Measurements from ENCODE around the gene GADD45A.

GADD45A gene

DNA sequence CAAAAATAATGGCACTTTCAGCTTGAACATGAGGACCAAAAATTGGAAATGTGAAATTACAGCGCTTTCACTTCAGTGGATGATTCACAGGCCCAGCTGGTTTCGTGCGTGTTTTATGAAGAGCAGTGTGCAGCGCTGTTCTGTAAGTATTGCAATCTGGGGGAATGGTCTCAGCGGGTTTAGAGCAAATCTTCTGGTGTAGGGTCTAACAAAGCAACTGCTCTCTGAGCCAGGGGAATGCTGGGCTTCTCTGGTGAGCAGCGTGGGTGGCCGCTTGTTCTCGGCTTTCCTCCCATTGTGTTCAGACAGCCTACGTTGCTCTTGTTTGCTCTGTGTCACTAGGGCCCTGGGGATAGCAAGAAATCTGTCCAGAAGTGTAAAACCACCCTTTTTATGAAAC, 42.4 kb upstream of the GADD45A start:
- Histone ChIP-seq H3K27me3 (ENCODE audit: insufficient read depth, low read length, poor library complexity, severe bottlenecking) (peaks cover 4% of the 10 kb centered on the region), H3K36me3 (ENCODE audit: insufficient read depth, low read length) (no peaks in the 10 kb centered on the region), H3K9ac (ENCODE audit: low read depth, low read length, poor library complexity, severe bottlenecking) (no peak overlapping the region), H3K79me2 (ENCODE audit: insufficient read depth, low read length) (no peaks in the 10 kb centered on the region), H3K4me1 (ENCODE audit: insufficient read depth, low read length, poor library complexity, severe bottlenecking) (no peaks in the 10 kb centered on the region), H3K4me2 (ENCODE audit: low read depth, low read length, poor library complexity, severe bottlenecking) (no peak overlapping the region), H2AFZ (ENCODE audit: low read length) (no peak overlapping the region), H3K4me3 (ENCODE audit: low read length, poor library complexity, severe bottlenecking) (no peak overlapping the region), H3K9me3 (ENCODE audit: insufficient read depth, low read depth, low read length) (no peaks in the 10 kb centered on the region), H3K9me2 (replicated peaks; ENCODE audit: low read depth, low read length) (no peaks in the 10 kb centered on the region), H4K20me1 (ENCODE audit: insufficient read depth, low read length, poor library complexity, severe bottlenecking) (no peaks in the 10 kb centered on the region), H3F3A (ENCODE audit: low read depth) (no peaks in the 10 kb centered on the region)
- no peak for TF ChIP-seq EZH2phosphoT487 (IDR thresholded peaks at IDR 0.05; ENCODE audit: borderline replicate concordance)
- TF ChIP-seq, protein P1, sequence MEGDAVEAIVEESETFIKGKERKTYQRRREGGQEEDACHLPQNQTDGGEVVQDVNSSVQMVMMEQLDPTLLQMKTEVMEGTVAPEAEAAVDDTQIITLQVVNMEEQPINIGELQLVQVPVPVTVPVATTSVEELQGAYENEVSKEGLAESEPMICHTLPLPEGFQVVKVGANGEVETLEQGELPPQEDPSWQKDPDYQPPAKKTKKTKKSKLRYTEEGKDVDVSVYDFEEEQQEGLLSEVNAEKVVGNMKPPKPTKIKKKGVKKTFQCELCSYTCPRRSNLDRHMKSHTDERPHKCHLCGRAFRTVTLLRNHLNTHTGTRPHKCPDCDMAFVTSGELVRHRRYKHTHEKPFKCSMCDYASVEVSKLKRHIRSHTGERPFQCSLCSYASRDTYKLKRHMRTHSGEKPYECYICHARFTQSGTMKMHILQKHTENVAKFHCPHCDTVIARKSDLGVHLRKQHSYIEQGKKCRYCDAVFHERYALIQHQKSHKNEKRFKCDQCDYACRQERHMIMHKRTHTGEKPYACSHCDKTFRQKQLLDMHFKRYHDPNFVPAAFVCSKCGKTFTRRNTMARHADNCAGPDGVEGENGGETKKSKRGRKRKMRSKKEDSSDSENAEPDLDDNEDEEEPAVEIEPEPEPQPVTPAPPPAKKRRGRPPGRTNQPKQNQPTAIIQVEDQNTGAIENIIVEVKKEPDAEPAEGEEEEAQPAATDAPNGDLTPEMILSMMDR (conservative IDR thresholded peaks at IDR 0.05; ENCODE audit: low read length) = no peak

DNA sequence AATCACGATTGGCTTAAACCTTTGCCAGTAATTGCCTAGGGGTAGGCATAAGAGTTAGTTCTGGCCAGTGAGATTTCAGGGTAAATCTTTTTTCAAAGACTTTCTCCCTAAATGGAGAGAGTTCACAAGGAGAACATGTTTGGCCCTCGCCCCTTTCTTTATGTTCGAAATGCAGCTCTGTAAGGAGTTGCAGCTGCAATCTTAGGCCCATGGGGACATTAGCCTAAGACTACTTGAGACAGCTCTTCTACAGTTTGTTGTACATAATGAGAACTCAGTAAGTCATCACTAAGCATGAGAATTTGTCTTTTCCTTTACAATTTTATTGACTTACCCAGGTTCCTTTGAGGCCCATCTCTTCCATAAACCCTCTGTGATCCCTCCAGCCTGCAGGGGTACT, 40.4 kb upstream of the GADD45A start:
- Histone ChIP-seq H3K79me2 (ENCODE audit: insufficient read depth, low read length) (no peaks in the 10 kb centered on the region), H3K4me3 (ENCODE audit: low read length, poor library complexity, severe bottlenecking) (no peak overlapping the region), H3K9ac (ENCODE audit: low read depth, low read length, poor library complexity, severe bottlenecking) (no peak overlapping the region), H2AFZ (ENCODE audit: low read length) (no peak overlapping the region), H3K4me2 (ENCODE audit: low read depth, low read length, poor library complexity, severe bottlenecking) (no peak overlapping the region), H3K9me2 (replicated peaks; ENCODE audit: low read depth, low read length) (no peaks in the 10 kb centered on the region), H3K4me1 (ENCODE audit: insufficient read depth, low read length, poor library complexity, severe bottlenecking) (no peaks in the 10 kb centered on the region), H3K27me3 (ENCODE audit: insufficient read depth, low read length, poor library complexity, severe bottlenecking) (peaks cover 4% of the 10 kb centered on the region), H4K20me1 (ENCODE audit: insufficient read depth, low read length, poor library complexity, severe bottlenecking) (no peaks in the 10 kb centered on the region), H3K9me3 (ENCODE audit: insufficient read depth, low read depth, low read length) (no peaks in the 10 kb centered on the region), H3F3A (ENCODE audit: low read depth) (no peaks in the 10 kb centered on the region), H3K36me3 (ENCODE audit: insufficient read depth, low read length) (no peaks in the 10 kb centered on the region)
- no peak for TF ChIP-seq EZH2phosphoT487 (IDR thresholded peaks at IDR 0.05; ENCODE audit: borderline replicate concordance)
- TF ChIP-seq, protein P1 (conservative IDR thresholded peaks at IDR 0.05; ENCODE audit: low read length) = no peak

DNA sequence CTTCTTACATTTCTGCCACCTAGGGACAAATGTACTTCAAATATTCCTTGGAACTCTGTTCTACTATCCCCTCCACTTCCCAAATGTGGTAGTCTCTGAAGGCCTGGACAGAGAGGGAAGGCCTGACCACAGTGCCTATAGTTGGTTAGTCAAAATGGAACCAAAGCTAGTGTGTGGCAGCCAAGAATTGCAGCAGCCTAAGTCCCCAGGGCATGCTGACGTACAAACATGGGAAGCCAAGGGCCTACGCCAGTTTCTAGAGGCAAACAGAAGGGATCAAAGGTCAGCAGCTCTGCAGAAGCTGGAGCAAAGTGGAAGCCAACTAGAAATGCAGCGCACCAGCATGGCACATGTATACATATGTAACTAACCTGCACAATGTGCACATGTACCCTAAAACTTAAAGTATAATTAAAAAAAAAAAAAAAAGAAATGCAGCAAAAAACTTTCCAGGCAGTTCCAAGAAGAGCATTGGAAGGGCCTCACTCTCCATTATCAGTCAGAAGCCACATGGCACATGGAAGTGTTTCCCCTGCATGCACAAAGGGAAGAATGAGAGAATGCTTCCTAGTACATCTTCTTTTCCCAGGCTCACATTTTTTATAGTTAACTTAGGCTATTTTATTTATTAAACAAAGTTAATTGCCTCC, 39.4 kb upstream of the GADD45A start:
- no peaks in the 10 kb centered on the region for H3K79me2 ChIP-seq (ENCODE audit: insufficient read depth, low read length)
- no peaks in the 10 kb centered on the region for H3K36me3 ChIP-seq (ENCODE audit: insufficient read depth, low read length)
- H3K9ac ChIP-seq (ENCODE audit: low read depth, low read length, poor library complexity, severe bottlenecking) = no peak overlapping the region
- H3K9me2 ChIP-seq (replicated peaks; ENCODE audit: low read depth, low read length) = no peaks in the 10 kb centered on the region
- no peak for TF ChIP-seq EZH2phosphoT487 (IDR thresholded peaks at IDR 0.05; ENCODE audit: borderline replicate concordance)
- TF ChIP-seq, protein P1 (conservative IDR thresholded peaks at IDR 0.05; ENCODE audit: low read length) = no peak
- peaks cover 4% of the 10 kb centered on the region for H3K27me3 ChIP-seq (ENCODE audit: insufficient read depth, low read length, poor library complexity, severe bottlenecking)
- no peaks in the 10 kb centered on the region for H3K4me1 ChIP-seq (ENCODE audit: insufficient read depth, low read length, poor library complexity, severe bottlenecking)
- H3K9me3 ChIP-seq (ENCODE audit: insufficient read depth, low read depth, low read length) = no peaks in the 10 kb centered on the region
- H3K4me3 ChIP-seq (ENCODE audit: low read length, poor library complexity, severe bottlenecking) = no peak overlapping the region
- no peaks in the 10 kb centered on the region for H4K20me1 ChIP-seq (ENCODE audit: insufficient read depth, low read length, poor library complexity, severe bottlenecking)
- no peak overlapping the region for H2AFZ ChIP-seq (ENCODE audit: low read length)
- H3K4me2 ChIP-seq (ENCODE audit: low read depth, low read length, poor library complexity, severe bottlenecking) = no peak overlapping the region
- no peaks in the 10 kb centered on the region for H3F3A ChIP-seq (ENCODE audit: low read depth)
